HCT116 (cell line): ENCODE data around the gene SNCAIP. TPM values are rescaled to one million over a fixed set of nuclear protein-coding genes. Genes with fewer than 3 reads are reported as not detected.

Experiments used
- ATAC-seq: fragments of 200-7000 bp; cut with Tn5 transposase; 2 replicates; pipeline ENCODE4 v1.9.1; 2020; ENCODE audit warnings: mild to moderate bottlenecking, moderate library complexity
- BruUV-seq: library from RNA; stranded (reverse); fragments of 400-500 nt; replicated peaks from 2 replicates; lab custom pipeline; 2021; lab: Mats Ljungman, UMichigan
- CTCF ChIA-PET: fragments of 300-600 bp; sonication (Branson Sonifier 250); formaldehyde crosslinking; loops from one replicate; lab custom pipeline; 2021; ENCODE audit warnings: antibody characterized with exemption; lab: Charles Lee
- POLR2A ChIA-PET: fragments of 300-600, 350-600 bp; sonication (Branson Sonifier 250); formaldehyde crosslinking; loops from one replicate; lab custom pipeline; 2021; ENCODE audit warnings: antibody characterized with exemption; lab: Charles Lee
- RAD21 ChIA-PET, 2 experiments: fragments of 300-600 bp; sonication (Branson Sonifier 250); formaldehyde crosslinking; loops; one replicate each; lab custom pipeline; 2023; ENCODE audit warnings: low total read pairs in 2 of 2; ENCODE audit not compliant: uncharacterized antibody in 2 of 2, unreplicated experiment in 2 of 2, low non-redundant PET in 1 of 2; lab: Charles Lee
- DNase-seq: peaks from one replicate; pipeline ENCODE4 v3.0.0-alpha.2; 2010; ENCODE audit warnings: low read depth, low spot score
- H2AFZ ChIP-seq: fragments of 200-600 bp; shearing (Covaris generic), sonication (generic); 2 replicates; pipeline ENCODE4 v1.6.1; 2017; ENCODE audit warnings: low read depth, mixed run types, mixed read lengths, antibody characterized with exemption, low read length; ENCODE audit not compliant: poor library complexity, severe bottlenecking
- H3K27ac ChIP-seq: 2 replicates; pipeline ENCODE4 v1.5.1; 2012; ENCODE audit warnings: low read depth, low read length
- H3K27me3 ChIP-seq: fragments of 200-600 bp; sonication (generic); 2 replicates; pipeline ENCODE4 v1.6.1; 2016; ENCODE audit warnings: mixed run types, low read length, mixed read lengths; ENCODE audit not compliant: insufficient read depth
- H3K36me3 ChIP-seq, 2 experiments: fragments of 200-500 bp in 1 of 2; fragments of 200-600 bp in 1 of 2; sonication (Bioruptor generic) in 1 of 2; sonication (generic) in 1 of 2; 2 replicates each; pipeline versions ENCODE4 v1.5.1 to v1.6.1; 2014 to 2016; ENCODE audit warnings: low read length in 2 of 2, inconsistent platforms in 1 of 2, mixed read lengths in 1 of 2, mixed run types in 1 of 2; ENCODE audit not compliant: insufficient read depth in 2 of 2, control insufficient read depth in 1 of 2
- H3K4me1 ChIP-seq, 2 experiments: fragments of 200-600 bp in 1 of 2; sonication (generic) in 1 of 2; 2 replicates each; pipeline versions ENCODE4 v1.5.1 to v1.6.1; 2012 to 2017; ENCODE audit warnings: low read length in 2 of 2, inconsistent platforms in 1 of 2, mild to moderate bottlenecking in 1 of 2, mixed read lengths in 1 of 2, mixed run types in 1 of 2, moderate library complexity in 1 of 2; ENCODE audit not compliant: insufficient read depth in 2 of 2, control insufficient read depth in 1 of 2
- H3K4me2 ChIP-seq: fragments of 200-600 bp; sonication (generic); 2 replicates; pipeline ENCODE4 v1.6.1; 2017; ENCODE audit warnings: mixed run types, low read length, mixed read lengths
- H3K4me3 ChIP-seq, 2 experiments: fragments of 200-600 bp in 1 of 2; sonication (generic) in 1 of 2; replicated peaks in 1 of 2; 2 replicates each; pipeline ENCODE4 v1.5.1; 2011 to 2016; ENCODE audit warnings: low read length in 2 of 2, control low read depth in 1 of 2, low read depth in 1 of 2, mild to moderate bottlenecking in 1 of 2, mixed read lengths in 1 of 2, mixed run types in 1 of 2
- H3K79me2 ChIP-seq: fragments of 200-600 bp; sonication (generic); 2 replicates; pipeline ENCODE4 v1.6.1; 2017; ENCODE audit warnings: mild to moderate bottlenecking, mixed run types, low read length, moderate library complexity, mixed read lengths; ENCODE audit not compliant: insufficient read depth
- H3K9ac ChIP-seq: fragments of 200-600 bp; sonication (generic); 2 replicates; pipeline ENCODE4 v1.6.1; 2016; ENCODE audit warnings: low read length, mixed read lengths
- H3K9me2 ChIP-seq: fragments of 200-600 bp; sonication (generic), shearing (Covaris generic); 2 replicates; pipeline ENCODE4 v1.6.1; 2017; ENCODE audit warnings: mixed run types, mild to moderate bottlenecking, moderate library complexity; ENCODE audit not compliant: insufficient read depth
- H3K9me3 ChIP-seq, 2 experiments: fragments of 200-500 bp in 1 of 2; fragments of 200-600 bp in 1 of 2; sonication (Bioruptor generic) in 1 of 2; sonication (generic) in 1 of 2; 2 replicates each; pipeline ENCODE4 v1.6.1; 2014 to 2017; ENCODE audit warnings: low read length in 2 of 2, mixed read lengths in 2 of 2, inconsistent platforms in 1 of 2, low read depth in 1 of 2, mild to moderate bottlenecking in 1 of 2, mixed run types in 1 of 2, moderate library complexity in 1 of 2; ENCODE audit not compliant: control insufficient read depth in 1 of 2, insufficient read depth in 1 of 2
- H4K20me1 ChIP-seq: fragments of 200-600 bp; sonication (generic), shearing (Covaris generic); 2 replicates; pipeline ENCODE4 v1.6.1; 2017; ENCODE audit warnings: mixed run types, mild to moderate bottlenecking, moderate library complexity; ENCODE audit not compliant: insufficient read depth
- CBX3 ChIP-seq: IDR thresholded peaks from 2 replicates; pipeline ENCODE4 v1.6.1; 2012; ENCODE audit warnings: low read depth
- EGR1 ChIP-seq: IDR thresholded peaks from 2 replicates; pipeline ENCODE4 v1.6.1; 2012; ENCODE audit warnings: low read depth
- ELF1 ChIP-seq: IDR thresholded peaks from 2 replicates; pipeline ENCODE4 v1.6.1; 2012; ENCODE audit warnings: low read depth, borderline replicate concordance
- FOSL1 ChIP-seq: IDR thresholded peaks from 2 replicates; pipeline ENCODE4 v1.6.1; 2012; ENCODE audit warnings: low read depth
- JUND ChIP-seq: IDR thresholded peaks from 2 replicates; pipeline ENCODE4 v1.6.1; 2012
- RAD21 ChIP-seq: IDR thresholded peaks from 2 replicates; pipeline ENCODE4 v1.6.1; 2012; ENCODE audit warnings: low read depth, mild to moderate bottlenecking
- SIN3A ChIP-seq: IDR thresholded peaks from 2 replicates; pipeline ENCODE4 v1.6.1; 2012; ENCODE audit warnings: low read depth
- SRF ChIP-seq: IDR thresholded peaks from 2 replicates; pipeline ENCODE4 v1.6.1; 2012; ENCODE audit warnings: low read depth
- TCF7L2 ChIP-seq: IDR thresholded peaks from 2 replicates; pipeline ENCODE4 v1.7.0; 2011; ENCODE audit warnings: borderline replicate concordance, inconsistent platforms; ENCODE audit not compliant: insufficient read depth, insufficient read length; ENCODE audit errors: extremely low read depth
- ZFX ChIP-seq: fragments of 450-650 bp; IDR thresholded peaks from 2 replicates; pipeline ENCODE4 v1.6.1; 2017
- ZNF274 ChIP-seq: fragments of 200-500 bp; sonication (Bioruptor generic); IDR thresholded peaks from 2 replicates; pipeline ENCODE4 v1.6.1; 2014; ENCODE audit warnings: mild to moderate bottlenecking, low read depth, low read length, inconsistent platforms
- intact Hi-C: fragments of 100-400 bp; cut with micrococcal nuclease; formaldehyde crosslinking; loops from 2 replicates; pipeline ENCODE4 v1.10.0; 2022
- total RNA-seq: library from RNA; stranded (reverse); gene quantifications from one replicate; pipeline ENCODE4 v1.2.1, GENCODE V29; 2021; ENCODE audit not compliant: unreplicated experiment
- TF ChIP-seq, protein P1 (sequence below): IDR thresholded peaks from 2 replicates; pipeline ENCODE4 v1.6.1; 2011; ENCODE audit warnings: mild to moderate bottlenecking, low read length, moderate library complexity; ENCODE audit not compliant: insufficient replicate concordance; ENCODE audit errors: extremely low read depth
- TF ChIP-seq, protein P2 (sequence below): IDR thresholded peaks from 2 replicates; pipeline ENCODE4 v1.6.1; 2012; ENCODE audit warnings: low read depth
- TF ChIP-seq, protein P3 (sequence below): IDR thresholded peaks from 2 replicates; pipeline ENCODE4 v1.6.1; 2012

SNCAIP gene
- total RNA-seq, 1 experiment from 2014 or later, result not detected

DNA sequence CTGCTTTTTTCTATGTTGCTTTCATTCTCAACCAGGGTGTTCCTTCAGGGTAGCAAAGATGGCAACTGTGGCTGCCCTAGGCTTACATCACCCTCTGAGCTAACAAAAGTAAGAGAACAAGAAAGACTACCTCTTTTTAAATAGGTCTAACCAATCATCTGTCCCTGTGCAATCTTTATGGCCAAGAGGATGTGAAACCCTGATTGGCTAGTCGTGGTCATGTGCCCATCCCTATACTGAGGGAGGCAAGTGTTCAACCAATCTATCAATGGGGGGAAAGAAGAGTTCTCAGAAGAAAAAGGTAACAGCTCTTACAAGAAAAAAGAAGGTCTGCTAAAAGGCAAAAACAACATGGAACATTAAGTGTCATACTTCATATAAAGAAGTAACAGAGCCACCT lies 11.7 kb upstream of the SNCAIP start:
- Histone ChIP-seq H3K36me3 (no peaks in the 10 kb centered on the region), H3K9ac (no peak overlapping the region), H3K4me2 (no peak overlapping the region)
- ATAC-seq, result no peak
- TF ChIP-seq ZFX, result no peak
- TF ChIP-seq JUND, result no peak
- no peak for TF ChIP-seq RAD21
- no peak for TF ChIP-seq SRF
- TF ChIP-seq FOSL1, result no peak
- TF ChIP-seq SIN3A, result no peak
- TF ChIP-seq, protein P1, sequence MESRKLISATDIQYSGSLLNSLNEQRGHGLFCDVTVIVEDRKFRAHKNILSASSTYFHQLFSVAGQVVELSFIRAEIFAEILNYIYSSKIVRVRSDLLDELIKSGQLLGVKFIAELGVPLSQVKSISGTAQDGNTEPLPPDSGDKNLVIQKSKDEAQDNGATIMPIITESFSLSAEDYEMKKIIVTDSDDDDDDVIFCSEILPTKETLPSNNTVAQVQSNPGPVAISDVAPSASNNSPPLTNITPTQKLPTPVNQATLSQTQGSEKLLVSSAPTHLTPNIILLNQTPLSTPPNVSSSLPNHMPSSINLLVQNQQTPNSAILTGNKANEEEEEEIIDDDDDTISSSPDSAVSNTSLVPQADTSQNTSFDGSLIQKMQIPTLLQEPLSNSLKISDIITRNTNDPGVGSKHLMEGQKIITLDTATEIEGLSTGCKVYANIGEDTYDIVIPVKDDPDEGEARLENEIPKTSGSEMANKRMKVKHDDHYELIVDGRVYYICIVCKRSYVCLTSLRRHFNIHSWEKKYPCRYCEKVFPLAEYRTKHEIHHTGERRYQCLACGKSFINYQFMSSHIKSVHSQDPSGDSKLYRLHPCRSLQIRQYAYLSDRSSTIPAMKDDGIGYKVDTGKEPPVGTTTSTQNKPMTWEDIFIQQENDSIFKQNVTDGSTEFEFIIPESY, result no peak
- no peak for TF ChIP-seq ELF1
- no peak for TF ChIP-seq TCF7L2
- TF ChIP-seq, protein P2, sequence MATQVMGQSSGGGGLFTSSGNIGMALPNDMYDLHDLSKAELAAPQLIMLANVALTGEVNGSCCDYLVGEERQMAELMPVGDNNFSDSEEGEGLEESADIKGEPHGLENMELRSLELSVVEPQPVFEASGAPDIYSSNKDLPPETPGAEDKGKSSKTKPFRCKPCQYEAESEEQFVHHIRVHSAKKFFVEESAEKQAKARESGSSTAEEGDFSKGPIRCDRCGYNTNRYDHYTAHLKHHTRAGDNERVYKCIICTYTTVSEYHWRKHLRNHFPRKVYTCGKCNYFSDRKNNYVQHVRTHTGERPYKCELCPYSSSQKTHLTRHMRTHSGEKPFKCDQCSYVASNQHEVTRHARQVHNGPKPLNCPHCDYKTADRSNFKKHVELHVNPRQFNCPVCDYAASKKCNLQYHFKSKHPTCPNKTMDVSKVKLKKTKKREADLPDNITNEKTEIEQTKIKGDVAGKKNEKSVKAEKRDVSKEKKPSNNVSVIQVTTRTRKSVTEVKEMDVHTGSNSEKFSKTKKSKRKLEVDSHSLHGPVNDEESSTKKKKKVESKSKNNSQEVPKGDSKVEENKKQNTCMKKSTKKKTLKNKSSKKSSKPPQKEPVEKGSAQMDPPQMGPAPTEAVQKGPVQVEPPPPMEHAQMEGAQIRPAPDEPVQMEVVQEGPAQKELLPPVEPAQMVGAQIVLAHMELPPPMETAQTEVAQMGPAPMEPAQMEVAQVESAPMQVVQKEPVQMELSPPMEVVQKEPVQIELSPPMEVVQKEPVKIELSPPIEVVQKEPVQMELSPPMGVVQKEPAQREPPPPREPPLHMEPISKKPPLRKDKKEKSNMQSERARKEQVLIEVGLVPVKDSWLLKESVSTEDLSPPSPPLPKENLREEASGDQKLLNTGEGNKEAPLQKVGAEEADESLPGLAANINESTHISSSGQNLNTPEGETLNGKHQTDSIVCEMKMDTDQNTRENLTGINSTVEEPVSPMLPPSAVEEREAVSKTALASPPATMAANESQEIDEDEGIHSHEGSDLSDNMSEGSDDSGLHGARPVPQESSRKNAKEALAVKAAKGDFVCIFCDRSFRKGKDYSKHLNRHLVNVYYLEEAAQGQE, result no peak
- TF ChIP-seq, protein P3, sequence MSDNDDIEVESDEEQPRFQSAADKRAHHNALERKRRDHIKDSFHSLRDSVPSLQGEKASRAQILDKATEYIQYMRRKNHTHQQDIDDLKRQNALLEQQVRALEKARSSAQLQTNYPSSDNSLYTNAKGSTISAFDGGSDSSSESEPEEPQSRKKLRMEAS, result no peak
- TF ChIP-seq ZNF274, result no peak
- TF ChIP-seq EGR1, result no peak
- TF ChIP-seq CBX3, result no peak
- TF ChIP-seq, all 23 proteins: peak for 0
- Histone ChIP-seq H3K4me1 (no peaks in the 10 kb centered on the region), H3K27me3 (no peaks in the 10 kb centered on the region), H3K9me3 (no peaks in the 10 kb centered on the region), H3K27ac (no peak overlapping the region), H2AFZ (no peak overlapping the region), H3K79me2 (no peaks in the 10 kb centered on the region), H3K4me3 (no peak overlapping the region), H3K9me2 (no peaks in the 10 kb centered on the region), H4K20me1 (no peaks in the 10 kb centered on the region)
- ChIA-PET CTCF (no interaction called here), POLR2A (no interaction called here), RAD21 (no interaction called here)
- BruUV-seq, result no TSS peak
- intact Hi-C loops, result no loop called here
- no peak for DNase-seq
